ENCODE results near the gene FBXO17.

- TF ChIP-seq HMGXB4 (CRISPR knock-in tag; IDR thresholded peaks at IDR 0.05; ENCODE audit: borderline replicate concordance) (no peak), CTCF (IDR thresholded peaks at IDR 0.05) (no peak), POLR2A (IDR thresholded peaks at IDR 0.05; ENCODE audit: low read length) (no peak), MAFK (IDR thresholded peaks at IDR 0.05; ENCODE audit: partially characterized antibody) (no peak), EHMT2 (IDR thresholded peaks at IDR 0.05; ENCODE audit: low read depth) (no peak), NR3C1 (IDR thresholded peaks at IDR 0.05) (no peak), USF2 (IDR thresholded peaks at IDR 0.05) (no peak), EP300 (IDR thresholded peaks at IDR 0.05) (no peak)
Observed at GRCh38 chr19:39017026-39017425, 41.5 kb upstream of the FBXO17 start.
